ENCODE results near the gene ELF1. TPM values are rescaled to one million over a fixed set of nuclear protein-coding genes. Genes with fewer than 3 reads are reported as not detected.
"Not testable (repeated sequence)": the region's sequence is repeated elsewhere in the genome, so short reads cannot be mapped to it uniquely, and the experiment has no call there.

The ELF1 gene
- total and polyA plus RNA-seq, 4 donors = 20.7 to 41.3 (median 33.8) TPM

DNA sequence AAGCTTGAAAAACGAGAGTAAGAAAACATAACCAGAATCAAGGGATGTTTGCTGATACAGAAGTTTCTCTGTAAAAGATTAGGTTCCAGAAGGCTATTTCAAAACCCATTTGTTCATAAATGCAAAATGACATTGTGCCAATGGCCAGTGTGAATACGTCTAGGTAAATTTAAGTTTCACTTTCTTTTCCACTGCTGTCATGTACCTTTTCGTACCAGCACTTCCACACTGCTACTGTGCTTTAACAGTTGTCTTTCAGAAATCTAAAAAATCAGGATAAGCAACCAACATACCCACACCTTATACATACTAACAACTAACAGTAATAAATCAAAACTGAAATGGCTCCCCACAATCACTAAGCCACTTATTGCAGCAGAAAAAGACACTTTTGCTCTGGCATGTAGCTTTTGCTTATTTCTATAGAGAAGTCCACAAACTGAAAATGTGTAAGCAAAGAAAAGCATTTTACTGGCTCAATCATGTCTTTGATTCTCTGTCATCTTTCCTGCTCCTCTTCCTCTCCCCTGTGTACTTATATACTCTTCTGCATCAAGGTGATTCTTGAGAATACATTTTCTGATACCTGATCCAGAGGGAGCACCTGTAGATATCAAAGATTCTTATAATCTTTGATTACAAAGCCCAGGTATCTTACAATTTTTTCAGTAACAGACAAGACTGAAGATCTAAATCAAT lies 34.3 kb downstream of the ELF1 start:
- H3K4me3 ChIP-seq (ENCODE audit: low read depth, low read length) = no peak overlapping the region
- no peaks in the 10 kb centered on the region for H3K9me3 ChIP-seq (ENCODE audit: control insufficient read depth, insufficient read depth, low read length)
- DNase-seq (ENCODE audit: low read depth in 4 of 6, low spot score in 6 of 6) = no peak
- H3K27ac ChIP-seq (ENCODE audit: low read depth, low read length) = no peak overlapping the region
- H3K4me1 ChIP-seq (ENCODE audit: control insufficient read depth, insufficient read depth, low read length) = peaks cover 7% of the 10 kb centered on the region
- H3K36me3 ChIP-seq (ENCODE audit: control insufficient read depth, insufficient read depth, low read length) = no peaks in the 10 kb centered on the region
- WGBS (ENCODE audit: insufficient coverage) = 100% methylated on average over 2 of the region's 3 CpGs
- H3K27me3 ChIP-seq (ENCODE audit: control insufficient read depth, insufficient read depth, low read length) = no peaks in the 10 kb centered on the region

DNA sequence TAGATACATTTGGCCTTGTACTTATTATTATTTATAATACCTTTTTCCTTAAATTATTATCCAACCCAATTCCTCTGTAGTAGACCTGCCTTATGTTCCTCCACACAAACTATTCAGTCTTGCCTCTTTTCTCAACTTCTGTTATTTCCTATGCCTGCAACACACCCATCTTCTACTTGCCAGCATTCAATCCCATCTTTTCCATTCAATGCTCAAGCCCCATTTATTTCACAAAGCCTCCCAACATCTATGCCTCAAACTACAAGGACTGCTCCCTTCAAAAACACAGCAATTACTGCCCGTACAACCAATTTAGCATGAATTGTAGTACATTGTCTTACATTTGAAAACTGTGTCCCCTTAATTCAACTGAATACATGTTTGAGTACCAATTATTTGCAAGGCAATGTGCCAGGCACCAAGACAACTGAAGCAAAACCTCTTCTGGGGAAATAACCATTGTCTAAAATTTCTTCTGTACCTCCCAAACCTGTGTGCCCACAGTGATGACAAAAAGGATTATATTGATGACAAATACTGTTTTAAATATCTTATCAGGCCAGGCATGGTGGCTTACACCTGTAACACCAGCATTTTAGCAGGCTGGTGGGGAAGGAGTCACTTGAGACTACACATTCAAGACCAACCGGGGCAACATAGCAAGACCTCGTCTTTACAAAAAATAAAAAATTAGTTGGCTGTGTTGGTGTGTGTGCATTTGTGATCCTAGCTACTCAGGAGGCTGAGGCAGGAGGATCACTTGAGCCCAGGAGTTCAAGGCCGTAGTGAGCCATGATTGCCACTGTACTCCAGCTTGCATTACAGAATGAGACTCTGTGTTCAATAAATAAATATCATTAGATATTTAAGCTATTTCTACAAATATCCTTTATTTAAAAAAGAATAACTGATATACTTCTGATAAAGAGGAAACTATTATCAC lies 35.1 kb downstream of the ELF1 start:
- peaks cover 7% of the 10 kb centered on the region for H3K4me1 ChIP-seq (ENCODE audit: control insufficient read depth, insufficient read depth, low read length)
- H3K36me3 ChIP-seq (ENCODE audit: control insufficient read depth, insufficient read depth, low read length) = no peaks in the 10 kb centered on the region
- no peak for DNase-seq (ENCODE audit: low read depth in 4 of 6, low spot score in 6 of 6)
- WGBS (ENCODE audit: insufficient coverage) = no CpG with 5 or more reads among the region's 4 CpGs
- H3K27ac ChIP-seq (ENCODE audit: low read depth, low read length) = no peak overlapping the region
- no peak overlapping the region for H3K4me3 ChIP-seq (ENCODE audit: low read depth, low read length)
- H3K27me3 ChIP-seq (ENCODE audit: control insufficient read depth, insufficient read depth, low read length) = no peaks in the 10 kb centered on the region
- H3K9me3 ChIP-seq (ENCODE audit: control insufficient read depth, insufficient read depth, low read length) = no peaks in the 10 kb centered on the region

DNA sequence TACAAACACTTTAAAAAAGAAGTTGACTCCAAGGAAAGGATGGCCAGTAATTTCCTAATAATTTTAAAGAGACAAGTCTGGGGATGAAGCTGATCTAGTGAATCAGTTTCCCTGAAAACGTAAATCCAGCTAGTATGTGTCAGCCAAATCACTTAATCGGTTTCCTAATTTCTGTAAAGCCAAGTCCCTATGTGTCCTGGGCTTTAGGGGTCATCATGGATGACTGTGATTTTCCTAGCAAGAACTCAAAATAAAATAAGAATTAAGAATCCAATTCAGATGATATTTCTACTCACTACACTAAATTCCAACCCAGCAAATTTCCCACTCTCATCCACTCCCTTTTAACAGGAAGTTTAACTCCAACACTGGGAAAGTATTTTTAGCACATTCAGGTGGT lies 35.9 kb downstream of the ELF1 start:
- Histone ChIP-seq H3K27me3 (ENCODE audit: control insufficient read depth, insufficient read depth, low read length) (no peaks in the 10 kb centered on the region), H3K9me3 (ENCODE audit: control insufficient read depth, insufficient read depth, low read length) (no peaks in the 10 kb centered on the region), H3K36me3 (ENCODE audit: control insufficient read depth, insufficient read depth, low read length) (no peaks in the 10 kb centered on the region), H3K4me3 (ENCODE audit: low read depth, low read length) (no peak overlapping the region), H3K4me1 (ENCODE audit: control insufficient read depth, insufficient read depth, low read length) (peaks cover 7% of the 10 kb centered on the region), H3K27ac (ENCODE audit: low read depth, low read length) (peak overlapping the region; percentile 36)
- WGBS (ENCODE audit: insufficient coverage) = no CpG with 5 or more reads among the region's 2 CpGs
- DNase-seq (ENCODE audit: low read depth in 4 of 6, low spot score in 6 of 6) = no peak

DNA sequence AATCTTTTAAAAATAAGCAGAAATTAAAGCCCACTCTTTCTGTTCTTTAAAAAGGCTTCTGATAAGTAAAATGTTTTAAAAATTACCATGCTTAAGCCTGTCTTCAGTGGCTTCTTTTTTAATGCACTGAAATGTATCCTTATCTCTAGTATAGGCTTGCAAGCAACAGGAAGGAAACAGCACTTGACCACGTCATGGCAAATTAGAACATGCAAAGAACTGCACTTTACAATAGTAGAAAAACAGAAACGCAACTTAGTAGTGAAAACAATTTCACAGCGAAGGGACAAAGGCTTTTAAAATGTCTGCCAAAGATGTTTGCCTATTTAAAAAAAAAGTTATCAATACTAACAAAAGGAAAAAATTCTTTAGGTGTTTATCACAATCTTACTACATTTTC lies 36.3 kb downstream of the ELF1 start:
- peak overlapping the region; percentile 36 for H3K27ac ChIP-seq (ENCODE audit: low read depth, low read length)
- H3K36me3 ChIP-seq (ENCODE audit: control insufficient read depth, insufficient read depth, low read length) = no peaks in the 10 kb centered on the region
- no peak overlapping the region for H3K4me3 ChIP-seq (ENCODE audit: low read depth, low read length)
- no CpG with 5 or more reads among the region's 3 CpGs for WGBS (ENCODE audit: insufficient coverage)
- H3K27me3 ChIP-seq (ENCODE audit: control insufficient read depth, insufficient read depth, low read length) = no peaks in the 10 kb centered on the region
- DNase-seq (ENCODE audit: low read depth in 4 of 6, low spot score in 6 of 6) = peak in 2 of 6 donors; percentile 9 to 33
- no peaks in the 10 kb centered on the region for H3K9me3 ChIP-seq (ENCODE audit: control insufficient read depth, insufficient read depth, low read length)
- peaks cover 7% of the 10 kb centered on the region for H3K4me1 ChIP-seq (ENCODE audit: control insufficient read depth, insufficient read depth, low read length)

DNA sequence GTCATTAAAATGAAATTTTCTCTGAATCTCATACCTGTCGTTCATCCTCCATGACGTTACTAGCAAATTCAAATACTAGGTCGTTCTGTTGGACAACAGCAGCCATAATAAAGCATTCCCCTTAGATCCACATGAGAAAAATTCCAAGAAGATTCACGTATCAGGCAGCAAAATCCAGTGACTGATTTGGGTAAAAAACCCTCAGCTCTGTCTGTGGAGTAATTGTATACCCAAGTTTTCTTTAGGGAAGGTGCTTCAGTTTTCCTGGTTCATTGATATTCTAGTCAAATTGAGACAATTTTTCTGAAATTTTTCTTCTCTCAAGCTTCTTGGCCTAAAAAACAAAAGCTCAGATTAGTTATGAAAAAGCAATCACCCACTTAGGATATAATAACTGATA lies 37.2 kb downstream of the ELF1 start:
- no peaks in the 10 kb centered on the region for H3K36me3 ChIP-seq (ENCODE audit: control insufficient read depth, insufficient read depth, low read length)
- no peaks in the 10 kb centered on the region for H3K27me3 ChIP-seq (ENCODE audit: control insufficient read depth, insufficient read depth, low read length)
- no peak for DNase-seq (ENCODE audit: low read depth in 4 of 6, low spot score in 6 of 6)
- H3K4me3 ChIP-seq (ENCODE audit: low read depth, low read length) = no peak overlapping the region
- whole genome bisulfite sequencing (ENCODE audit: insufficient coverage) = 100% methylated on average over 3 of the region's 4 CpGs
- H3K27ac ChIP-seq (ENCODE audit: low read depth, low read length) = no peak overlapping the region
- no peaks in the 10 kb centered on the region for H3K9me3 ChIP-seq (ENCODE audit: control insufficient read depth, insufficient read depth, low read length)
- H3K4me1 ChIP-seq (ENCODE audit: control insufficient read depth, insufficient read depth, low read length) = peaks cover 4% of the 10 kb centered on the region

DNA sequence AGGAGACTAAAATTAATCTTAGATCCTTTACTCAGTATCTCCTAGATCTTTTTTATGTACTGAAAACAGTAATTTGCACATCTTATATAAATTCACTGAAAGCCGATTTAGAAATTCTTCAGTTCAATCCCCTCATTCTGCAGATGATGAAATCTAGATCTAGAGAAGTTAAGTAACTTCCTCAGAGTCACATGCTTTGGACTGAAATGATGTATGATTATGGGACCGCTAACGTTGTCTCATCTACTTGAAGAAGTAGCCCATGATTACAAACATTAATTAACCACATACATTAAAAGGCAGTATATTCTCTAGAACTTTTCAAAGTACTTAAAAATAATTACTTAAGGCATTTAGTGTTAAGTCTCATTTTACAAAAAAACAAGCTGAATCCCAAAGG lies 37.8 kb downstream of the ELF1 start:
- Histone ChIP-seq H3K36me3 (ENCODE audit: control insufficient read depth, insufficient read depth, low read length) (no peaks in the 10 kb centered on the region), H3K27me3 (ENCODE audit: control insufficient read depth, insufficient read depth, low read length) (no peaks in the 10 kb centered on the region), H3K4me1 (ENCODE audit: control insufficient read depth, insufficient read depth, low read length) (no peaks in the 10 kb centered on the region), H3K4me3 (ENCODE audit: low read depth, low read length) (no peak overlapping the region), H3K27ac (ENCODE audit: low read depth, low read length) (no peak overlapping the region), H3K9me3 (ENCODE audit: control insufficient read depth, insufficient read depth, low read length) (no peaks in the 10 kb centered on the region)
- WGBS (ENCODE audit: insufficient coverage) = no CpG with 5 or more reads among the region's 3 CpGs
- no peak for DNase-seq (ENCODE audit: low read depth in 4 of 6, low spot score in 6 of 6)

DNA sequence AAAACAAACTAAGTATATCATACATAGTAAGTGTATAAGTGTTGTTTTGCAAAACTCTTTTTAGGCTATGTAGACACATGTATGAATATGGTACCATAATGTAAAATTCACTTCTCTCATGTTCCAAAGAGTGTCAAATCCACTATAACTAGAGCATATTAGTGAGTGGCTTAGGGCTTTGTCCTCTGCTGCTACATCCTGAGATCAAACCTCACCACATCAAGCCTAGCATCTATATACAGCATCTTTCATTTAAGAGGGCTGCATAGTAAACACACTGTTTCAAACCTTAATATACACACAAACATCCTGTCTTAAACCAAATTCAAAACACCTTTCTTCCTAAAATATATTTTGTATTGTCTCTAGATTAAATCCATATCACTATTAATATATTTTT lies 38.7 kb downstream of the ELF1 start:
- H3K4me3 ChIP-seq (ENCODE audit: low read depth, low read length) = no peak overlapping the region
- no peaks in the 10 kb centered on the region for H3K4me1 ChIP-seq (ENCODE audit: control insufficient read depth, insufficient read depth, low read length)
- no peak overlapping the region for H3K27ac ChIP-seq (ENCODE audit: low read depth, low read length)
- no peaks in the 10 kb centered on the region for H3K9me3 ChIP-seq (ENCODE audit: control insufficient read depth, insufficient read depth, low read length)
- H3K36me3 ChIP-seq (ENCODE audit: control insufficient read depth, insufficient read depth, low read length) = no peaks in the 10 kb centered on the region
- no peak for DNase-seq (ENCODE audit: low read depth in 4 of 6, low spot score in 6 of 6)
- no peaks in the 10 kb centered on the region for H3K27me3 ChIP-seq (ENCODE audit: control insufficient read depth, insufficient read depth, low read length)

DNA sequence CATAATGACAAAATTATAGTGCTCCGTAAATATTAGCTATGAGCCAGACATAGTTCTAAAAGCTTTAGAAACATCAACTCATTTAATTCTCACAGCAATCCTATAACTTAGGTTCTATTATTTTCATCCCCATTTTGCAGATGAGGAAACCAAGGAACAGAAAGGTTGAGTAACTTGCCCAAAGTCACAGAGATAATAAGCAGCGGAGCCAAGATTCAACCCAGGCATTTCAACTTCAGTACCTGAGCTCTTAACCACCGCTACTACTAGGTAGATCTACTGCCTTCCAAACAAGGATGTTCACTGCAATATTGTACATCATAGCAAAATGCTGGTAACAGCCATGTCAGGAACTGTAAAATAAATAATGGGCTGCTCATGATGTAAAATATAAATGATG lies 39.9 kb downstream of the ELF1 start:
- Histone ChIP-seq H3K9me3 (ENCODE audit: control insufficient read depth, insufficient read depth, low read length) (no peaks in the 10 kb centered on the region), H3K27ac (ENCODE audit: low read depth, low read length) (no peak overlapping the region), H3K4me1 (ENCODE audit: control insufficient read depth, insufficient read depth, low read length) (no peaks in the 10 kb centered on the region), H3K36me3 (ENCODE audit: control insufficient read depth, insufficient read depth, low read length) (no peaks in the 10 kb centered on the region), H3K27me3 (ENCODE audit: control insufficient read depth, insufficient read depth, low read length) (no peaks in the 10 kb centered on the region), H3K4me3 (ENCODE audit: low read depth, low read length) (no peak overlapping the region)
- 100% methylated on average over 1 of the region's 3 CpGs for WGBS (ENCODE audit: insufficient coverage)
- no peak for DNase-seq (ENCODE audit: low read depth in 4 of 6, low spot score in 6 of 6)

DNA sequence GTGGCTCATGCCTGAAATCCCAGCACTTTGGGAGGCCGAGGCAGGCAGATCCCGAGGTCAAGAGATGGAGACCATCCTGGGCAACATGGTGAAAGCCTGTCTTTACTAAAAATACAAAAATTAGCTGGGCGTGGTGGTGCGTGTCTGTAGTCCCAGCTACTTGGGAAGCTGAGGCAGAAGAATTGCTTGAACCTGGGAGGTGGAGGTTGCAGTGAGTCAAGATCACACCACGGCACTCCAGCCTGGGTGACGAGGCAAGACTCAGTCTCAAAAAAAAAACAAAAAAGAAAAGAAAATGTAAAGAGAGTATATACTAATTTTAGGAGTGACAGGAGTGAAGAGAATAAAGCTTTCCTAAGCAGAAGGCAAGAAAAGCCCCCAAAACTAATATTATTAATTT lies 41.0 kb downstream of the ELF1 start:
- not testable (repeated sequence) for H3K36me3 ChIP-seq (ENCODE audit: control insufficient read depth, insufficient read depth, low read length); H3K4me1 ChIP-seq (ENCODE audit: control insufficient read depth, insufficient read depth, low read length); DNase-seq (ENCODE audit: low read depth in 4 of 6, low spot score in 6 of 6); H3K27ac ChIP-seq (ENCODE audit: low read depth, low read length); H3K9me3 ChIP-seq (ENCODE audit: control insufficient read depth, insufficient read depth, low read length); H3K27me3 ChIP-seq (ENCODE audit: control insufficient read depth, insufficient read depth, low read length); H3K4me3 ChIP-seq (ENCODE audit: low read depth, low read length)
- 100% methylated on average over 2 of the region's 6 CpGs for WGBS (ENCODE audit: insufficient coverage)

DNA sequence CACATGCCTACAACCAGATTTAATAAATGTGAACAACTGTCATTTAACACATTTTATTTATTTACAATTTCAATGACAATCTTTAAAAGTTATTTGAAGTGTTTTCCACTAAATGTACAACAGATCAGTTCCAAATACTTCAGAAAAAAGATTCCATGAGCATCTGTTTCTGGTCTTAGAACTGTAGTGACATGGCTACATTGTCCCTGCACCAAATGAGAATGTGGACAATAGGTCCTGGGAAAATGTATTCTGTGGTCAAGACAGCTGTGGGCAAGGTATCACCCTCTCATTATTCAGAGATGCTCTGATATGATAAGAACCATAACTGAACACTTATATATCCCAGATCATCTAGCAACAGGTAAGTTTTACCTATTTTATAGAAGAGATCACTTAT lies 43.7 kb downstream of the ELF1 start:
- no peak for DNase-seq (ENCODE audit: low read depth in 4 of 6, low spot score in 6 of 6)
- Histone ChIP-seq H3K4me1 (ENCODE audit: control insufficient read depth, insufficient read depth, low read length) (no peaks in the 10 kb centered on the region), H3K9me3 (ENCODE audit: control insufficient read depth, insufficient read depth, low read length) (no peaks in the 10 kb centered on the region), H3K27me3 (ENCODE audit: control insufficient read depth, insufficient read depth, low read length) (no peaks in the 10 kb centered on the region), H3K27ac (ENCODE audit: low read depth, low read length) (no peak overlapping the region), H3K36me3 (ENCODE audit: control insufficient read depth, insufficient read depth, low read length) (no peaks in the 10 kb centered on the region), H3K4me3 (ENCODE audit: low read depth, low read length) (no peak overlapping the region)

All from spinal cord (tissue), 10 donors.